Type B pancreatic cell (in vitro differentiated cells): ENCODE data around the gene DAD1. TPM values are rescaled to one million over a fixed set of nuclear protein-coding genes. Genes with fewer than 3 reads are reported as not detected.

ENCODE experiments used
- DNase-seq: peaks from one replicate; pipeline ENCODE4 v3.0.0; 2021; ENCODE audit warnings: mixed read lengths; ENCODE audit not compliant: unreplicated experiment; ENCODE audit errors: extremely low spot score
- H3K27ac Mint-ChIP-seq: 2 replicates; pipeline ENCODE4 v1.8.0; 2021; ENCODE audit warnings: mild to moderate bottlenecking, mixed read lengths
- H3K27me3 Mint-ChIP-seq: 2 replicates; pipeline ENCODE4 v1.8.0; 2021; ENCODE audit warnings: mixed read lengths
- H3K36me3 Mint-ChIP-seq: 2 replicates; pipeline ENCODE4 v1.8.0; 2021; ENCODE audit warnings: mixed read lengths
- H3K4me1 Mint-ChIP-seq: one replicate; pipeline ENCODE4 v1.8.0; 2021; ENCODE audit warnings: mixed read lengths; ENCODE audit not compliant: unreplicated experiment
- H3K4me3 Mint-ChIP-seq: 2 replicates; pipeline ENCODE4 v1.8.0; 2021; ENCODE audit warnings: mild to moderate bottlenecking, mixed read lengths
- H3K9me3 Mint-ChIP-seq: 2 replicates; pipeline ENCODE4 v1.8.0; 2021; ENCODE audit warnings: mixed read lengths
- CTCF ChIP-seq: fragments of 200-600 bp; sonication (generic); conservative IDR thresholded peaks from 2 replicates; pipeline ENCODE4 v1.5.0; 2021; ENCODE audit warnings: antibody characterized with exemption, mild to moderate bottlenecking
- total RNA-seq: library from RNA; stranded (reverse); gene quantifications from 2 replicates; pipeline ENCODE4 v1.2.1, GENCODE V29; 2021; ENCODE audit warnings: low replicate concordance

The DAD1 gene
- total RNA-seq, 1 donor from 2014 or later: 191 TPM

GRCh38 chr14:22535916-22536315 is 53.1 kb downstream of the DAD1 start:
- Mint-ChIP-seq H3K4me1 (peaks cover 7% of the 10 kb centered on the region), H3K36me3 (no peaks in the 10 kb centered on the region), H3K4me3 (no peak overlapping the region), H3K9me3 (no peaks in the 10 kb centered on the region), H3K27ac (no peak overlapping the region), H3K27me3 (peaks cover 27% of the 10 kb centered on the region)
- no peak for DNase-seq
- no peak for TF ChIP-seq CTCF

GRCh38 chr14:22535126-22535525 is 53.9 kb downstream of the DAD1 start:
- Mint-ChIP-seq H3K4me3 (no peak overlapping the region), H3K27ac (no peak overlapping the region), H3K4me1 (no peaks in the 10 kb centered on the region), H3K27me3 (peaks cover 23% of the 10 kb centered on the region), H3K9me3 (no peaks in the 10 kb centered on the region), H3K36me3 (no peaks in the 10 kb centered on the region)
- no peak for TF ChIP-seq CTCF
- DNase-seq: no peak

GRCh38 chr14:22534547-22534946 is 54.5 kb downstream of the DAD1 start:
- DNase-seq: no peak
- Mint-ChIP-seq H3K4me1 (no peaks in the 10 kb centered on the region), H3K27me3 (peaks cover 25% of the 10 kb centered on the region), H3K4me3 (no peak overlapping the region), H3K36me3 (no peaks in the 10 kb centered on the region), H3K27ac (no peak overlapping the region), H3K9me3 (no peaks in the 10 kb centered on the region)
- TF ChIP-seq CTCF: no peak

GRCh38 chr14:22533739-22534359 is 55.2 kb downstream of the DAD1 start:
- H3K27me3 Mint-ChIP-seq: peaks cover 26% of the 10 kb centered on the region
- no peak for DNase-seq
- no peaks in the 10 kb centered on the region for H3K9me3 Mint-ChIP-seq
- TF ChIP-seq CTCF: no peak
- no peak overlapping the region for H3K27ac Mint-ChIP-seq
- no peaks in the 10 kb centered on the region for H3K36me3 Mint-ChIP-seq
- H3K4me3 Mint-ChIP-seq: no peak overlapping the region
- H3K4me1 Mint-ChIP-seq: no peaks in the 10 kb centered on the region

- Mint-ChIP-seq H3K27ac (no peak overlapping the region), H3K27me3 (peaks cover 25% of the 10 kb centered on the region), H3K36me3 (no peaks in the 10 kb centered on the region), H3K9me3 (no peaks in the 10 kb centered on the region), H3K4me3 (no peak overlapping the region), H3K4me1 (no peaks in the 10 kb centered on the region)
- no peak for TF ChIP-seq CTCF
- DNase-seq: no peak
Measured at GRCh38 chr14:22533057-22533704, 55.8 kb downstream of the DAD1 start.
